Liver (tissue), 9 donors: ENCODE results near the gene ANK3. TPM values are rescaled to one million over a fixed set of nuclear protein-coding genes. Genes with fewer than 3 reads are reported as not detected.

Source experiments
- DNase-seq: peaks from one replicate; pipeline ENCODE4 v3.0.0-alpha.2; 2017; ENCODE audit warnings: low spot score
- H3K27ac ChIP-seq, 2 donors: one replicate each; pipeline ENCODE4 v1.7.0; 2013; ENCODE audit warnings: inconsistent platforms in 2 of 2, low read length in 2 of 2, control low read depth in 1 of 2, low read depth in 1 of 2, mild to moderate bottlenecking in 1 of 2
- H3K27me3 ChIP-seq, 4 donors: one replicate each; pipeline versions ENCODE4 v1.6.1 to v1.7.0; 2013; ENCODE audit warnings: low read length in 3 of 4, inconsistent platforms in 1 of 4, mild to moderate bottlenecking in 1 of 4, moderate library complexity in 1 of 4; ENCODE audit not compliant: control insufficient read depth in 4 of 4, insufficient read depth in 4 of 4
- H3K36me3 ChIP-seq, 4 donors: one replicate each; pipeline versions ENCODE4 v1.6.1 to v1.7.0; 2013; ENCODE audit warnings: low read length in 3 of 4, mild to moderate bottlenecking in 3 of 4, low read depth in 1 of 4, moderate library complexity in 1 of 4; ENCODE audit not compliant: control insufficient read depth in 4 of 4, insufficient read depth in 3 of 4
- H3K4me1 ChIP-seq, 4 donors: one replicate each; pipeline versions ENCODE4 v1.6.1 to v1.7.0; 2013; ENCODE audit warnings: low read length in 3 of 4, mild to moderate bottlenecking in 3 of 4, moderate library complexity in 1 of 4; ENCODE audit not compliant: control insufficient read depth in 4 of 4, insufficient read depth in 4 of 4
- H3K4me3 ChIP-seq, 3 donors: one replicate each; pipeline versions ENCODE4 v1.6.1 to v1.7.0; 2013; ENCODE audit warnings: low read length in 3 of 3, control low read depth in 1 of 3, low read depth in 1 of 3, mild to moderate bottlenecking in 1 of 3
- H3K9ac ChIP-seq, 2 donors: one replicate each; pipeline ENCODE4 v1.7.0; 2013; ENCODE audit warnings: low read length in 2 of 2, mild to moderate bottlenecking in 2 of 2, moderate library complexity in 2 of 2, control low read depth in 1 of 2, low read depth in 1 of 2
- H3K9me3 ChIP-seq, 4 donors: one replicate each; pipeline versions ENCODE4 v1.6.1 to v1.7.0; 2013; ENCODE audit warnings: low read length in 3 of 4; ENCODE audit not compliant: control insufficient read depth in 4 of 4
- EGR1 ChIP-seq, 2 donors: IDR thresholded peaks; 2 replicates each; pipeline ENCODE4 v1.6.1; 2016 to 2018; ENCODE audit warnings: antibody characterized with exemption in 2 of 2, low read depth in 2 of 2
- FOXA1 ChIP-seq: IDR thresholded peaks from 2 replicates; pipeline ENCODE4 v1.6.1; 2016; ENCODE audit warnings: antibody characterized with exemption
- FOXA2 ChIP-seq: IDR thresholded peaks from 2 replicates; pipeline ENCODE4 v1.6.1; 2016; ENCODE audit warnings: antibody characterized with exemption
- GABPA ChIP-seq, 2 donors: IDR thresholded peaks in 1 of 2; conservative IDR thresholded peaks in 1 of 2; 2 replicates each; pipeline ENCODE4 v1.6.1; 2016; ENCODE audit warnings: antibody characterized with exemption in 2 of 2, mild to moderate bottlenecking in 1 of 2, moderate library complexity in 1 of 2
- HNF4A ChIP-seq, 2 donors: conservative IDR thresholded peaks; 2 replicates each; pipeline ENCODE4 v1.6.1; 2016; ENCODE audit warnings: antibody characterized with exemption in 2 of 2, mild to moderate bottlenecking in 2 of 2
- HNF4G ChIP-seq: IDR thresholded peaks from 2 replicates; pipeline ENCODE4 v1.6.1; 2016; ENCODE audit warnings: antibody characterized with exemption
- JUND ChIP-seq, 2 donors: IDR thresholded peaks; 2 replicates each; pipeline ENCODE4 v1.6.1; 2016; ENCODE audit warnings: antibody characterized with exemption in 2 of 2
- RAD21 ChIP-seq, 2 donors: IDR thresholded peaks; 2 replicates each; pipeline ENCODE4 v1.6.1; 2016; ENCODE audit warnings: antibody characterized with exemption in 2 of 2, mild to moderate bottlenecking in 2 of 2
- RXRA ChIP-seq, 2 donors: IDR thresholded peaks; 2 replicates each; pipeline ENCODE4 v1.6.1; 2017 to 2018; ENCODE audit warnings: antibody characterized with exemption in 2 of 2, mild to moderate bottlenecking in 1 of 2
- SP1 ChIP-seq: IDR thresholded peaks from 2 replicates; pipeline ENCODE4 v1.6.1; 2018; ENCODE audit warnings: antibody characterized with exemption, mild to moderate bottlenecking
- TAF1 ChIP-seq: conservative IDR thresholded peaks from 2 replicates; pipeline ENCODE4 v1.6.1; 2016; ENCODE audit warnings: antibody characterized with exemption, mild to moderate bottlenecking
- YY1 ChIP-seq: IDR thresholded peaks from 2 replicates; pipeline ENCODE4 v1.6.1; 2016; ENCODE audit warnings: antibody characterized with exemption, mild to moderate bottlenecking
- WGBS: extraction: QIAGEN DNeasy Blood & Tissue Kit; methylation state at CpG from one replicate; pipeline ENCODE4 v1.1.7; 2013; 5-methylcytosine and 5-hydroxymethylcytosine counted together
- polyA plus RNA-seq, 2 donors: library from polyadenylated mRNA; stranded (reverse) in 1 of 2; unstranded in 1 of 2; fragments of 200-250 nt in 1 of 2; fragments of >200 nt in 1 of 2; fragmentation: Nextera tagmentation in 1 of 2; extraction: Ambion mirVana in 1 of 2; gene quantifications; one replicate each; pipeline versions ENCODE4 v1.2.1 to v1.2.3, GENCODE V29; 2013 to 2015
- total RNA-seq, 2 donors: library from RNA; depleted of rRNA; stranded (reverse); fragments of >200 nt; gene quantifications; one replicate each; pipeline ENCODE4 v1.2.3, GENCODE V29; 2014
- TF ChIP-seq, protein P1 (sequence below): IDR thresholded peaks from 2 replicates; pipeline ENCODE4 v1.6.1; 2016; ENCODE audit warnings: antibody characterized with exemption
- TF ChIP-seq, protein P2 (sequence below): IDR thresholded peaks from 2 replicates; pipeline ENCODE4 v1.6.1; 2016; ENCODE audit warnings: antibody characterized with exemption
- TF ChIP-seq, protein P3 (sequence below): IDR thresholded peaks from 2 replicates; pipeline ENCODE4 v1.6.1; 2016; ENCODE audit warnings: antibody characterized with exemption, mild to moderate bottlenecking
- TF ChIP-seq, protein P4 (sequence below): IDR thresholded peaks from 2 replicates; pipeline ENCODE4 v1.6.1; 2016; ENCODE audit warnings: antibody characterized with exemption
- TF ChIP-seq, protein P5 (sequence below): fragments of 150-350 bp; IDR thresholded peaks from 2 replicates; pipeline ENCODE4 v1.5.1; 2017; ENCODE audit warnings: improper control_type of control experiment, low read depth, low read length; ENCODE audit not compliant: missing input control
- donor health status: healthy.
- donor health status: healthy.
- donor health status: healthy.
- donor health status: healthy.
- donor health status: healthy.

The ANK3 gene
- total and polyA plus RNA-seq, 4 donors: 5.7 to 30.0 (median 9.7) TPM

DNA sequence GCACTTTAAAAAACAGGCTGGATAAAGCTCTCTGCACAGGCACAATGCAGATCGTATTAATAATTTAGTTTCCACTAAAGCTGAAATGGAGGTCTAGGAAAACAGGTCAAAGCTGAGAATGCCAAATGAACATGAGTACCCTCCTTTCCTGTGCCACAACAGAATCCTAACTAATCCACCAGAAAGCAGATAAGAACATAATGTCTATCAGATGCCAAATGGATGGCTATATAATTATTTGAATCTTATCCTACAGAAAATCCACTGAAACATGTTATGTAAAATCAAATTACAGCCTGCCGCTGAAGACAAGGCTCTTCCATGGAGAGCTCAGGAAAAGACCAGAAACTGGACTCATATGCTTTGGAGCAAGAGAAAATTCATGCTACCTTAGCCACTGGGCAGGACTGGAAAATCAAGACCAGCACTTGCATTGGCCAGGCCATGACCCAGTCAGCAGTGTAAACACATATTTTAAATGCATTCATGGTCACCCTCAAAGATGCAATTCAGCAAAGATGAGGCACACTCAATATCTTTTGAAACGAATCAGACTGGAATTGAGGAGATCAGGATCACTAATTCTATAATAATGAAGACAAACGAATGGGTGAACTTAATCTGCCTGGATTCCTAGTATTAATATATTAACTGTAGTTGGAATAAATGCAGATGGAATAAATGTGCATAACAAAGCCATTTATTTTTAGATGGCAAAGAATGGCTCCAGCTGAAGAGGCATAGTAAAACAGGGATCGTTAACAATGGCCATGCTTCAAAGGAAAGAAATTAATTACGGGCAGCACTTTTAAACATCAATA is 13.2 kb downstream of the ANK3 start:
- Histone ChIP-seq H3K4me3 (no peak overlapping the region), H3K27ac (no peak overlapping the region), H3K9ac (no peak overlapping the region), H3K9me3 (no peaks in the 10 kb centered on the region), H3K27me3 (no peaks in the 10 kb centered on the region), H3K36me3 (no peaks in the 10 kb centered on the region), H3K4me1 (no peaks in the 10 kb centered on the region)
- WGBS: 83% methylated on average over 6 of the region's 6 CpGs
- no peak for DNase-seq
- TF ChIP-seq RAD21 (IDR thresholded peaks at IDR 0.05) (no peak), TAF1 (no peak), JUND (IDR thresholded peaks at IDR 0.05) (no peak), RXRA (IDR thresholded peaks at IDR 0.05) (no peak), YY1 (no peak), HNF4A (conservative IDR thresholded peaks at IDR 0.05) (no peak)
- TF ChIP-seq, protein P1, sequence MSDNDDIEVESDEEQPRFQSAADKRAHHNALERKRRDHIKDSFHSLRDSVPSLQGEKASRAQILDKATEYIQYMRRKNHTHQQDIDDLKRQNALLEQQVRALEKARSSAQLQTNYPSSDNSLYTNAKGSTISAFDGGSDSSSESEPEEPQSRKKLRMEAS: no peak
- TF ChIP-seq, protein P2, sequence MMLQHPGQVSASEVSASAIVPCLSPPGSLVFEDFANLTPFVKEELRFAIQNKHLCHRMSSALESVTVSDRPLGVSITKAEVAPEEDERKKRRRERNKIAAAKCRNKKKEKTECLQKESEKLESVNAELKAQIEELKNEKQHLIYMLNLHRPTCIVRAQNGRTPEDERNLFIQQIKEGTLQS: no peak

DNA sequence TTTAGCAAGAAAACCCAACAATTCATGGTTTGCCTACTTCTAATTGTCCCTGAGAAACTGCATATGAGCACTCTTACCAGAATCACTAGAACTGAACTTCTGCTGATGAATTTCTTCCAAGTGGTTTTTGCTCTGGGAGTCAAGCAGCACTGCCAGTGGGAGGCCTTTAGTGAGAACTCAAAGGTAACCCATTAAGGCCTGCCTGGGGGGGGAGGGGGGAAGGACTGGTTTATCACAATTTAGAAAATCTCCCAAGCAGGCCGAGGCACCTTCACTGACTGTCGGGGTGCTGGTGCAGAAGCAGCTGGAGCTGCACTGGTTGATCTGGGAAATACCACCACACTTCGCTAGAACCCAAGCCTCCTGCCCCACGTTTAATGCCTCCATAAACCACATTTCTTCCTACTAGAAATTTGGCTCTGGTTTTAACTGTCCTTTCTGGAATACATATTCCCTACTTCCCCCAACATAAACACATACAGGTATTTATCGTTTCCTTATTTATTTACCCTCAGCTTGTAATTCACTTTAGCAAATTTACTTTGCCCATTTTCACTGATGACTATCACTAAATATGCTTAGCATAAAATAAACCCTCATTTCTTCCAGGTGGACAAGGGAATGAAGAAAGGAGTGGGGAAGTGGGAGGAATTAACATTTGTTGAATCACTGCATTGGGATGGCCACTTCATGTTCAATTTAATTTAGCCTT is 14.2 kb downstream of the ANK3 start:
- no peak overlapping the region for H3K27ac ChIP-seq
- no peaks in the 10 kb centered on the region for H3K36me3 ChIP-seq
- 94% methylated on average over 5 of the region's 5 CpGs for WGBS
- no peak for DNase-seq
- H3K9me3 ChIP-seq: no peaks in the 10 kb centered on the region
- TF ChIP-seq FOXA2 (no peak), TAF1 (no peak), FOXA1 (no peak), EGR1 (IDR thresholded peaks at IDR 0.05; ENCODE audit: low read depth in 2 of 2) (no peak), GABPA (IDR thresholded peaks at IDR 0.05 in 1 of 2, conservative IDR thresholded peaks at IDR 0.05 in 1 of 2) (no peak), RAD21 (IDR thresholded peaks at IDR 0.05) (no peak), HNF4A (conservative IDR thresholded peaks at IDR 0.05) (no peak), SP1 (no peak), JUND (IDR thresholded peaks at IDR 0.05) (no peak), RXRA (IDR thresholded peaks at IDR 0.05) (no peak), HNF4G (no peak)
- TF ChIP-seq, protein P3, sequence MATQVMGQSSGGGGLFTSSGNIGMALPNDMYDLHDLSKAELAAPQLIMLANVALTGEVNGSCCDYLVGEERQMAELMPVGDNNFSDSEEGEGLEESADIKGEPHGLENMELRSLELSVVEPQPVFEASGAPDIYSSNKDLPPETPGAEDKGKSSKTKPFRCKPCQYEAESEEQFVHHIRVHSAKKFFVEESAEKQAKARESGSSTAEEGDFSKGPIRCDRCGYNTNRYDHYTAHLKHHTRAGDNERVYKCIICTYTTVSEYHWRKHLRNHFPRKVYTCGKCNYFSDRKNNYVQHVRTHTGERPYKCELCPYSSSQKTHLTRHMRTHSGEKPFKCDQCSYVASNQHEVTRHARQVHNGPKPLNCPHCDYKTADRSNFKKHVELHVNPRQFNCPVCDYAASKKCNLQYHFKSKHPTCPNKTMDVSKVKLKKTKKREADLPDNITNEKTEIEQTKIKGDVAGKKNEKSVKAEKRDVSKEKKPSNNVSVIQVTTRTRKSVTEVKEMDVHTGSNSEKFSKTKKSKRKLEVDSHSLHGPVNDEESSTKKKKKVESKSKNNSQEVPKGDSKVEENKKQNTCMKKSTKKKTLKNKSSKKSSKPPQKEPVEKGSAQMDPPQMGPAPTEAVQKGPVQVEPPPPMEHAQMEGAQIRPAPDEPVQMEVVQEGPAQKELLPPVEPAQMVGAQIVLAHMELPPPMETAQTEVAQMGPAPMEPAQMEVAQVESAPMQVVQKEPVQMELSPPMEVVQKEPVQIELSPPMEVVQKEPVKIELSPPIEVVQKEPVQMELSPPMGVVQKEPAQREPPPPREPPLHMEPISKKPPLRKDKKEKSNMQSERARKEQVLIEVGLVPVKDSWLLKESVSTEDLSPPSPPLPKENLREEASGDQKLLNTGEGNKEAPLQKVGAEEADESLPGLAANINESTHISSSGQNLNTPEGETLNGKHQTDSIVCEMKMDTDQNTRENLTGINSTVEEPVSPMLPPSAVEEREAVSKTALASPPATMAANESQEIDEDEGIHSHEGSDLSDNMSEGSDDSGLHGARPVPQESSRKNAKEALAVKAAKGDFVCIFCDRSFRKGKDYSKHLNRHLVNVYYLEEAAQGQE: no peak
- TF ChIP-seq, protein P4, sequence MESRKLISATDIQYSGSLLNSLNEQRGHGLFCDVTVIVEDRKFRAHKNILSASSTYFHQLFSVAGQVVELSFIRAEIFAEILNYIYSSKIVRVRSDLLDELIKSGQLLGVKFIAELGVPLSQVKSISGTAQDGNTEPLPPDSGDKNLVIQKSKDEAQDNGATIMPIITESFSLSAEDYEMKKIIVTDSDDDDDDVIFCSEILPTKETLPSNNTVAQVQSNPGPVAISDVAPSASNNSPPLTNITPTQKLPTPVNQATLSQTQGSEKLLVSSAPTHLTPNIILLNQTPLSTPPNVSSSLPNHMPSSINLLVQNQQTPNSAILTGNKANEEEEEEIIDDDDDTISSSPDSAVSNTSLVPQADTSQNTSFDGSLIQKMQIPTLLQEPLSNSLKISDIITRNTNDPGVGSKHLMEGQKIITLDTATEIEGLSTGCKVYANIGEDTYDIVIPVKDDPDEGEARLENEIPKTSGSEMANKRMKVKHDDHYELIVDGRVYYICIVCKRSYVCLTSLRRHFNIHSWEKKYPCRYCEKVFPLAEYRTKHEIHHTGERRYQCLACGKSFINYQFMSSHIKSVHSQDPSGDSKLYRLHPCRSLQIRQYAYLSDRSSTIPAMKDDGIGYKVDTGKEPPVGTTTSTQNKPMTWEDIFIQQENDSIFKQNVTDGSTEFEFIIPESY: no peak
- TF ChIP-seq, protein P5, sequence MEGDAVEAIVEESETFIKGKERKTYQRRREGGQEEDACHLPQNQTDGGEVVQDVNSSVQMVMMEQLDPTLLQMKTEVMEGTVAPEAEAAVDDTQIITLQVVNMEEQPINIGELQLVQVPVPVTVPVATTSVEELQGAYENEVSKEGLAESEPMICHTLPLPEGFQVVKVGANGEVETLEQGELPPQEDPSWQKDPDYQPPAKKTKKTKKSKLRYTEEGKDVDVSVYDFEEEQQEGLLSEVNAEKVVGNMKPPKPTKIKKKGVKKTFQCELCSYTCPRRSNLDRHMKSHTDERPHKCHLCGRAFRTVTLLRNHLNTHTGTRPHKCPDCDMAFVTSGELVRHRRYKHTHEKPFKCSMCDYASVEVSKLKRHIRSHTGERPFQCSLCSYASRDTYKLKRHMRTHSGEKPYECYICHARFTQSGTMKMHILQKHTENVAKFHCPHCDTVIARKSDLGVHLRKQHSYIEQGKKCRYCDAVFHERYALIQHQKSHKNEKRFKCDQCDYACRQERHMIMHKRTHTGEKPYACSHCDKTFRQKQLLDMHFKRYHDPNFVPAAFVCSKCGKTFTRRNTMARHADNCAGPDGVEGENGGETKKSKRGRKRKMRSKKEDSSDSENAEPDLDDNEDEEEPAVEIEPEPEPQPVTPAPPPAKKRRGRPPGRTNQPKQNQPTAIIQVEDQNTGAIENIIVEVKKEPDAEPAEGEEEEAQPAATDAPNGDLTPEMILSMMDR: no peak
- TF ChIP-seq, protein P2: no peak
- no peaks in the 10 kb centered on the region for H3K4me1 ChIP-seq
- no peaks in the 10 kb centered on the region for H3K27me3 ChIP-seq
- H3K4me3 ChIP-seq: no peak overlapping the region
- H3K9ac ChIP-seq: no peak overlapping the region
